ENCODE results near the gene F13B.

The F13B gene

DNA sequence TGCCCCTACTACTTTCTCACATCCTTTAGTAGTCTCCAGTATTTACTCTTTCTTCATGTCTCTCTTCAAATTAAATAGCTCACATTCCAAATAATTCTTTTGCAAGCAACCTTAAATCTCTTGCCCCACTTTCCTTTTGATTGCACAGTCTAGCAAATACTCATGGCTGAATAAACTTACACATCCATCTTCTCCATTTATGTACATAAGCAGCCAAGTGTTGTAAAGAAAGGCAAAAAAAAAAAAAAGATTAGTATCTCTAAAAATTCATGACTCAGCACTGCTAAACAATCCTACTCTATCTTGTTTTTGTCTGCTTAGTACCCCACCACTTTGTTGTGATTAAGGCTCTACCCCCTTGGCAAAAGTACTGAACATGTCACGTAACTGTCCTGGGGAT, 42.6 kb downstream of the F13B start (continued):
- TF ChIP-seq, protein P1, sequence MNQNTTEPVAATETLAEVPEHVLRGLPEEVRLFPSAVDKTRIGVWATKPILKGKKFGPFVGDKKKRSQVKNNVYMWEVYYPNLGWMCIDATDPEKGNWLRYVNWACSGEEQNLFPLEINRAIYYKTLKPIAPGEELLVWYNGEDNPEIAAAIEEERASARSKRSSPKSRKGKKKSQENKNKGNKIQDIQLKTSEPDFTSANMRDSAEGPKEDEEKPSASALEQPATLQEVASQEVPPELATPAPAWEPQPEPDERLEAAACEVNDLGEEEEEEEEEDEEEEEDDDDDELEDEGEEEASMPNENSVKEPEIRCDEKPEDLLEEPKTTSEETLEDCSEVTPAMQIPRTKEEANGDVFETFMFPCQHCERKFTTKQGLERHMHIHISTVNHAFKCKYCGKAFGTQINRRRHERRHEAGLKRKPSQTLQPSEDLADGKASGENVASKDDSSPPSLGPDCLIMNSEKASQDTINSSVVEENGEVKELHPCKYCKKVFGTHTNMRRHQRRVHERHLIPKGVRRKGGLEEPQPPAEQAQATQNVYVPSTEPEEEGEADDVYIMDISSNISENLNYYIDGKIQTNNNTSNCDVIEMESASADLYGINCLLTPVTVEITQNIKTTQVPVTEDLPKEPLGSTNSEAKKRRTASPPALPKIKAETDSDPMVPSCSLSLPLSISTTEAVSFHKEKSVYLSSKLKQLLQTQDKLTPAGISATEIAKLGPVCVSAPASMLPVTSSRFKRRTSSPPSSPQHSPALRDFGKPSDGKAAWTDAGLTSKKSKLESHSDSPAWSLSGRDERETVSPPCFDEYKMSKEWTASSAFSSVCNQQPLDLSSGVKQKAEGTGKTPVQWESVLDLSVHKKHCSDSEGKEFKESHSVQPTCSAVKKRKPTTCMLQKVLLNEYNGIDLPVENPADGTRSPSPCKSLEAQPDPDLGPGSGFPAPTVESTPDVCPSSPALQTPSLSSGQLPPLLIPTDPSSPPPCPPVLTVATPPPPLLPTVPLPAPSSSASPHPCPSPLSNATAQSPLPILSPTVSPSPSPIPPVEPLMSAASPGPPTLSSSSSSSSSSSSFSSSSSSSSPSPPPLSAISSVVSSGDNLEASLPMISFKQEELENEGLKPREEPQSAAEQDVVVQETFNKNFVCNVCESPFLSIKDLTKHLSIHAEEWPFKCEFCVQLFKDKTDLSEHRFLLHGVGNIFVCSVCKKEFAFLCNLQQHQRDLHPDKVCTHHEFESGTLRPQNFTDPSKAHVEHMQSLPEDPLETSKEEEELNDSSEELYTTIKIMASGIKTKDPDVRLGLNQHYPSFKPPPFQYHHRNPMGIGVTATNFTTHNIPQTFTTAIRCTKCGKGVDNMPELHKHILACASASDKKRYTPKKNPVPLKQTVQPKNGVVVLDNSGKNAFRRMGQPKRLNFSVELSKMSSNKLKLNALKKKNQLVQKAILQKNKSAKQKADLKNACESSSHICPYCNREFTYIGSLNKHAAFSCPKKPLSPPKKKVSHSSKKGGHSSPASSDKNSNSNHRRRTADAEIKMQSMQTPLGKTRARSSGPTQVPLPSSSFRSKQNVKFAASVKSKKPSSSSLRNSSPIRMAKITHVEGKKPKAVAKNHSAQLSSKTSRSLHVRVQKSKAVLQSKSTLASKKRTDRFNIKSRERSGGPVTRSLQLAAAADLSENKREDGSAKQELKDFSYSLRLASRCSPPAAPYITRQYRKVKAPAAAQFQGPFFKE (tag by site-specific recombination; IDR thresholded peaks at IDR 0.05; ENCODE audit: borderline replicate concordance) = no peak
- TF ChIP-seq SP7 (tag by site-specific recombination; IDR thresholded peaks at IDR 0.05) (no peak), OSR2 (tag by site-specific recombination; IDR thresholded peaks at IDR 0.05) (no peak), ZBTB26 (tag by site-specific recombination; optimal IDR thresholded peaks at IDR 0.05) (no peak), ZNF239 (tag by site-specific recombination; IDR thresholded peaks at IDR 0.05) (no peak), ATF2 (tag by site-specific recombination; IDR thresholded peaks at IDR 0.05; ENCODE audit: low read depth) (no peak), ZNF530 (tag by site-specific recombination; IDR thresholded peaks at IDR 0.05; ENCODE audit: low read depth) (no peak), ZNF138 (tag by site-specific recombination; IDR thresholded peaks at IDR 0.05; ENCODE audit: borderline replicate concordance) (no peak), ZNF514 (tag by site-specific recombination; IDR thresholded peaks at IDR 0.05) (no peak), ZNF830 (tag by site-specific recombination; IDR thresholded peaks at IDR 0.05; ENCODE audit: low read depth) (no peak), ZNF133 (tag by site-specific recombination; IDR thresholded peaks at IDR 0.05) (no peak), ZNF155 (tag by site-specific recombination; IDR thresholded peaks at IDR 0.05) (no peak), CTCF (tag by site-specific recombination; IDR thresholded peaks at IDR 0.05) (no peak), ZNF677 (tag by site-specific recombination; IDR thresholded peaks at IDR 0.05) (no peak)
- TF ChIP-seq, protein P2, sequence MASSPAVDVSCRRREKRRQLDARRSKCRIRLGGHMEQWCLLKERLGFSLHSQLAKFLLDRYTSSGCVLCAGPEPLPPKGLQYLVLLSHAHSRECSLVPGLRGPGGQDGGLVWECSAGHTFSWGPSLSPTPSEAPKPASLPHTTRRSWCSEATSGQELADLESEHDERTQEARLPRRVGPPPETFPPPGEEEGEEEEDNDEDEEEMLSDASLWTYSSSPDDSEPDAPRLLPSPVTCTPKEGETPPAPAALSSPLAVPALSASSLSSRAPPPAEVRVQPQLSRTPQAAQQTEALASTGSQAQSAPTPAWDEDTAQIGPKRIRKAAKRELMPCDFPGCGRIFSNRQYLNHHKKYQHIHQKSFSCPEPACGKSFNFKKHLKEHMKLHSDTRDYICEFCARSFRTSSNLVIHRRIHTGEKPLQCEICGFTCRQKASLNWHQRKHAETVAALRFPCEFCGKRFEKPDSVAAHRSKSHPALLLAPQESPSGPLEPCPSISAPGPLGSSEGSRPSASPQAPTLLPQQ (tag by site-specific recombination; IDR thresholded peaks at IDR 0.05) = no peak
- TF ChIP-seq, protein P3, sequence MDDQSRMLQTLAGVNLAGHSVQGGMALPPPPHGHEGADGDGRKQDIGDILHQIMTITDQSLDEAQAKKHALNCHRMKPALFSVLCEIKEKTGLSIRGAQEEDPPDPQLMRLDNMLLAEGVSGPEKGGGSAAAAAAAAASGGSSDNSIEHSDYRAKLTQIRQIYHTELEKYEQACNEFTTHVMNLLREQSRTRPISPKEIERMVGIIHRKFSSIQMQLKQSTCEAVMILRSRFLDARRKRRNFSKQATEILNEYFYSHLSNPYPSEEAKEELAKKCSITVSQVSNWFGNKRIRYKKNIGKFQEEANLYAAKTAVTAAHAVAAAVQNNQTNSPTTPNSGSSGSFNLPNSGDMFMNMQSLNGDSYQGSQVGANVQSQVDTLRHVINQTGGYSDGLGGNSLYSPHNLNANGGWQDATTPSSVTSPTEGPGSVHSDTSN (CRISPR knock-in tag; IDR thresholded peaks at IDR 0.05) = no peak

Data from HEK293 (cell line).